Activated CD8-positive, alpha-beta T cell treated with anti-CD3 and anti-CD28 coated beads, Interleukin-2, amount 10 ng/mL, durations not matched to agents 7 days and 5 days (primary cell): ENCODE results near the gene IL15RA. TPM values are rescaled to one million over a fixed set of nuclear protein-coding genes. Genes with fewer than 3 reads are reported as not detected.

Experiments used
- ATAC-seq: fragments of 150-1000 bp; cut with Tn5 transposase; one replicate; pipeline ENCODE4 v1.10.0; 2021; ENCODE audit warnings: moderate library complexity
- CTCF ChIA-PET: fragments of 350-600 bp; sonication (Branson Sonifier 250); formaldehyde crosslinking; loops from one replicate; lab custom pipeline; 2021; ENCODE audit warnings: antibody characterized with exemption; lab: Charles Lee
- POLR2A ChIA-PET: fragments of 350-600 bp; sonication (Branson Sonifier 250); formaldehyde crosslinking; loops from one replicate; lab custom pipeline; 2021; ENCODE audit warnings: antibody characterized with exemption; lab: Charles Lee
- DNase-seq: peaks from one replicate; pipeline ENCODE4 v3.0.0-alpha.2; 2020
- H3K27ac Mint-ChIP-seq: one replicate; pipeline ENCODE4 v1.8.0; 2021; ENCODE audit warnings: mild to moderate bottlenecking, mixed read lengths
- H3K27me3 Mint-ChIP-seq: one replicate; pipeline ENCODE4 v1.8.0; 2021; ENCODE audit warnings: low read depth, mixed read lengths
- H3K36me3 Mint-ChIP-seq: one replicate; pipeline ENCODE4 v1.8.0; 2021; ENCODE audit warnings: low read depth, mixed read lengths
- H3K4me1 Mint-ChIP-seq: one replicate; pipeline ENCODE4 v1.8.0; 2021; ENCODE audit warnings: low read depth, mixed read lengths
- H3K4me3 Mint-ChIP-seq: one replicate; pipeline ENCODE4 v1.8.0; 2021; ENCODE audit warnings: mild to moderate bottlenecking, mixed read lengths
- H3K9me3 Mint-ChIP-seq: one replicate; pipeline ENCODE4 v1.8.0; 2022; ENCODE audit warnings: mixed read lengths; ENCODE audit not compliant: insufficient read depth
- total RNA-seq, 2 experiments: library from RNA; stranded (reverse); gene quantifications; one replicate each; pipeline ENCODE4 v1.2.3, GENCODE V29; 2021

IL15RA gene
- total RNA-seq, 2 experiments from 2014 or later = 17.2 to 18.1 TPM

- ATAC-seq = no peak
- peaks cover 37% of the 10 kb centered on the region for H3K36me3 Mint-ChIP-seq
- POLR2A ChIA-PET = no interaction called here
Measured at GRCh38 chr10:5935628-5936027, 41.7 kb downstream of the IL15RA start.

GRCh38 chr10:5933909-5934546 lies 43.3 kb downstream of the IL15RA start:
- no peak for DNase-seq
- ChIA-PET CTCF (no interaction called here), POLR2A (no interaction called here)
- no peak for ATAC-seq
- Mint-ChIP-seq H3K27ac (no peak overlapping the region), H3K4me1 (no peaks in the 10 kb centered on the region), H3K27me3 (no peaks in the 10 kb centered on the region), H3K4me3 (no peak overlapping the region), H3K36me3 (peaks cover 46% of the 10 kb centered on the region), H3K9me3 (no peaks in the 10 kb centered on the region)

More at GRCh38 chr10:5935628-5936027, 41.7 kb downstream of the IL15RA start:
- Mint-ChIP-seq H3K27ac (no peak overlapping the region), H3K27me3 (no peaks in the 10 kb centered on the region), H3K4me3 (no peak overlapping the region), H3K4me1 (no peaks in the 10 kb centered on the region), H3K9me3 (no peaks in the 10 kb centered on the region)
- DNase-seq = no peak
- CTCF ChIA-PET = no interaction called here

DNA sequence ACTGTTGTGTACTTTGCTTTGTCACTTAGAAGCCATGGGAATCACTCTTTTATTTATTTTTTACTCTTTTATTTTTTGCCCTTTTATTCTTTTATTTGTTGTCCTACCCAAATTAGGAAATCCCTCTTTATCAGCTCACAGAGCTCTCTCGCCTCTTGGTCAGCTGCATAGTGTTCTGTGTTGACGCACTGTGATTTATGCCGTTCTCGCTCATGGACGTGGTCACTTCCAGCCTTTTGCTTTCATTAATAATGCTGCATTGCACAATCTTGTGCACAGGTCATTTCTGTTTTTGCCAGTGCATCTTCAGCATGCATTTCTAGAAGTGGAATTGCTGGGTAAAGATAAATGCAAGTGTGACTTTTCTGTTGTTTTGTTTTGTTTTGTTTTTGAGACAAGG lies 45.0 kb downstream of the IL15RA start:
- Mint-ChIP-seq H3K27me3 (no peaks in the 10 kb centered on the region), H3K27ac (no peak overlapping the region), H3K36me3 (peaks cover 46% of the 10 kb centered on the region), H3K4me1 (no peaks in the 10 kb centered on the region), H3K4me3 (no peak overlapping the region), H3K9me3 (no peaks in the 10 kb centered on the region)
- ATAC-seq (no peak), DNase-seq (no peak)
- ChIA-PET POLR2A (no interaction called here), CTCF (no interaction called here)

DNA sequence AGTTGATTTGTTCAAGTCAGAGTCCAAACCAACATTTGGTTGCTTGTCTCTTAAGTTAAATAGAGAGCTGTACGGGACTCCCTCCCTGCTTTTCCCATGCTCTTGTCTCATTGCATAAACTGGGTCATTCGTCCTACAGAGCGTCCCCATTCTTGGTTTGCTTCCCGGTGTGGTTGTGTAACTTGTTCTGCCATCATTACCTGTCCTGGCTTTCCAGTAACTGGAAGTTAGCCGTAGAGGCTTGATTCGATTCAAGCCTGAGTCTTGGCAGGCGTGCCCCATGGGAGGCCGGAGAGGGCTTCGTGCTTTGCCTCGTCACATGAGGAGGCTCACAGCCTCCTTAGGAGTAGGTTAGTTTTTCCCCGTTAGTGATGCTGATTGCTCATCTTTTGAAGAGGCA lies 47.1 kb downstream of the IL15RA start:
- ATAC-seq (no peak), DNase-seq (no peak)
- Mint-ChIP-seq H3K9me3 (no peaks in the 10 kb centered on the region), H3K27ac (no peak overlapping the region), H3K4me3 (no peak overlapping the region), H3K36me3 (peaks cover 51% of the 10 kb centered on the region), H3K4me1 (no peaks in the 10 kb centered on the region), H3K27me3 (no peaks in the 10 kb centered on the region)
- ChIA-PET POLR2A (no interaction called here), CTCF (no interaction called here)

GRCh38 chr10:5929442-5929841 lies 47.9 kb downstream of the IL15RA start:
- no peak overlapping the region for H3K4me3 Mint-ChIP-seq
- H3K4me1 Mint-ChIP-seq = no peaks in the 10 kb centered on the region
- H3K9me3 Mint-ChIP-seq = no peaks in the 10 kb centered on the region
- ChIA-PET CTCF (no interaction called here), POLR2A (no interaction called here)
- H3K27ac Mint-ChIP-seq = no peak overlapping the region
- DNase-seq (no peak), ATAC-seq (no peak)
- H3K27me3 Mint-ChIP-seq = no peaks in the 10 kb centered on the region
- H3K36me3 Mint-ChIP-seq = peaks cover 51% of the 10 kb centered on the region

GRCh38 chr10:5927306-5927705 lies 50.0 kb downstream of the IL15RA start:
- DNase-seq (no peak), ATAC-seq (no peak)
- Mint-ChIP-seq H3K4me1 (no peaks in the 10 kb centered on the region), H3K9me3 (no peaks in the 10 kb centered on the region), H3K27ac (no peak overlapping the region), H3K27me3 (no peaks in the 10 kb centered on the region), H3K4me3 (no peak overlapping the region), H3K36me3 (peaks cover 61% of the 10 kb centered on the region)
- CTCF ChIA-PET = no interaction called here
- POLR2A ChIA-PET = no interaction called here

GRCh38 chr10:5924889-5925288 lies 52.5 kb downstream of the IL15RA start:
- H3K36me3 Mint-ChIP-seq = peaks cover 67% of the 10 kb centered on the region
- DNase-seq (no peak), ATAC-seq (no peak)
- H3K27me3 Mint-ChIP-seq = no peaks in the 10 kb centered on the region
- H3K27ac Mint-ChIP-seq = no peak overlapping the region
- H3K9me3 Mint-ChIP-seq = no peaks in the 10 kb centered on the region
- ChIA-PET CTCF (no interaction called here), POLR2A (no interaction called here)
- no peak overlapping the region for H3K4me3 Mint-ChIP-seq
- no peaks in the 10 kb centered on the region for H3K4me1 Mint-ChIP-seq

- H3K9me3 Mint-ChIP-seq = no peaks in the 10 kb centered on the region
Measured at GRCh38 chr10:5921746-5922145, 55.6 kb downstream of the IL15RA start.

GRCh38 chr10:5919568-5919967 lies 57.8 kb downstream of the IL15RA start:
- no peak overlapping the region for H3K4me3 Mint-ChIP-seq
- CTCF ChIA-PET = no interaction called here
- POLR2A ChIA-PET = no interaction called here
- ATAC-seq = no peak
- DNase-seq = no peak
- no peak overlapping the region for H3K27ac Mint-ChIP-seq
- no peaks in the 10 kb centered on the region for H3K9me3 Mint-ChIP-seq
- no peaks in the 10 kb centered on the region for H3K4me1 Mint-ChIP-seq
- no peaks in the 10 kb centered on the region for H3K27me3 Mint-ChIP-seq
- peaks cover 71% of the 10 kb centered on the region for H3K36me3 Mint-ChIP-seq

More at GRCh38 chr10:5921746-5922145, 55.6 kb downstream of the IL15RA start:
- Mint-ChIP-seq H3K27ac (no peak overlapping the region), H3K36me3 (peaks cover 64% of the 10 kb centered on the region), H3K4me3 (no peak overlapping the region), H3K4me1 (no peaks in the 10 kb centered on the region), H3K27me3 (no peaks in the 10 kb centered on the region)
- POLR2A ChIA-PET = no interaction called here
- DNase-seq = no peak
- no peak for ATAC-seq
- CTCF ChIA-PET = no interaction called here

DNA sequence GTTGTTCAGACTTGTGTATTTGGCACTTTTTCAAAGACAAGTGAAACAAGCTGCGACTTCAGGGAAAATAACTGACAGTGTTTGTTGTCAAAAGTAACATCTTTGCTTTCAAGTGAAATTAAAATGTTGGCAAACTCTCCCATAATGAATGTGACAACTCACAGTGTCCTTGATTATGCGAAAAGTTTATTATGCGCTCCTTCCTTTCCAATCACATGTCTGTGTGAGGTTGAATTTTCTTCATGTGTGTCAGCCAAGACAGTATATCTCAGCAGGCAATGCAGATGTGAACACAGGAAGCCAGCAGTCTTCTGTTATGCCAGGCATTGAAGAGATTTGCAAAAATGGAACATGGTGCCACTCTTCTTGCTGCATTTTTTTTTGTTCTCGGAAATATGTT lies 58.6 kb downstream of the IL15RA start:
- H3K4me1 Mint-ChIP-seq = no peaks in the 10 kb centered on the region
- POLR2A ChIA-PET = no interaction called here

DNA sequence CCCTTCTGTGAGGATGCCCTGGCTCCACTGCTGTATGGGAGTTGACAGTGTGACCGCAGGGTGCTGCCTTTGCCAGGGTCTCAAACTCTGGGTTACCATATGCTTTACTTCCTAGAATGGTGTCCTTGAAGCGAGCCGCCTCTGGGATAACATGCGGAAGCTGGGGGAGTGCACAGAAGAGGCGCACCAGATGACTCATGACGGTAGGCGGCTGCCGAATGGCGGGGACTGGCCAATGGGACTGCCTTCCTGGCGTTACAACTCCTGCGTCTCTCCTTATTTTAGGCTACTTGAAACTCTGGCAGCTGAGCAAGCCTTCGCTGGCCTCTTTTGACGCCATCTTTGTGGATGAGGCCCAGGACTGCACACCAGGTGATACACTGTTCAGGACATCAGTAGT lies 60.0 kb downstream of the IL15RA start:
- ChIA-PET CTCF (interaction anchor here (0.8 kb wide), 1 partner anchor 294 kb away, joined by 3 read pairs; no protein-coding TSS in a partner anchor), POLR2A (no interaction called here)
- no peaks in the 10 kb centered on the region for H3K4me1 Mint-ChIP-seq
- ATAC-seq (no peak), DNase-seq (no peak)
- H3K4me3 Mint-ChIP-seq = no peak overlapping the region
- no peaks in the 10 kb centered on the region for H3K9me3 Mint-ChIP-seq
- no peak overlapping the region for H3K27ac Mint-ChIP-seq
- H3K27me3 Mint-ChIP-seq = no peaks in the 10 kb centered on the region
- peaks cover 66% of the 10 kb centered on the region for H3K36me3 Mint-ChIP-seq

More for the DNA sequence above, 58.6 kb downstream of the IL15RA start:
- Mint-ChIP-seq H3K4me3 (no peak overlapping the region), H3K9me3 (no peaks in the 10 kb centered on the region), H3K27me3 (no peaks in the 10 kb centered on the region), H3K36me3 (peaks cover 71% of the 10 kb centered on the region), H3K27ac (no peak overlapping the region)
- ATAC-seq (no peak), DNase-seq (no peak)
- CTCF ChIA-PET = no interaction called here

DNA sequence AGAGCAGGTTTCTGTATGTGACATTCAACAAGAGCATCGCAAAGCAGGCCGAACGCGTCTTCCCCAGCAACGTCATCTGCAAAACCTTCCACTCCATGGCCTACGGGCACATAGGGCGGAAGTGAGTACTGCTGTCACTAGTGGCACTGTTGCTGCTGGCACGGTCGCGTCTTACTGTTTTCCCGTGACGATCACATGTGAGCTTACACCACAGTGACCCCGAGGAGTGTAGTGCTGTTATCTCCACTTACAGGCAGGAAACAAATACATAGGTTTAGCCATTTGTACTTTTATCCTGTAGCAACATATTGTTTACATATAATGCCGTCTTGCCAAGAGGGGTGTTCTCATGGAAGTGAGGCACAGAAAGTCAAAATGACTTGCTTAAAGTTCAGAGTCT lies 61.9 kb downstream of the IL15RA start:
- peaks cover 57% of the 10 kb centered on the region for H3K36me3 Mint-ChIP-seq

DNA sequence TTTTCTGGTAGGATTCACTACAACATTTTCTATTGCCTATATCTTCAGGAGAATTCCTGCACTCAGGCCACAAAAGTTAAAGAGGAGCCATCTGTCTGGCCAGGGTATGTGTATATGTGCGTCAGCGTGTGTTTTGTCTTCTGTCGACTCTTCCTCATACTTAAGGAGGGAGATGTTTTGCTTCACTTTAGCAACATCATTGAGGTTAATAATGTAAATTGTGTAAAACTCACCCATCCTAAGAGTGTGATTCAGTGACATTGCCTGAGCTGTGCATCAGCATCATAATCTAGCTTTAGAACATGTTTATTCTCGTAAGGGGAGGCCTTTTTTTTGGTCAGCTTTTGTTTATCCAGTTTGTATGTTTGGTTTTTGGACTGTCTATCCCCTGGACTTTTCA lies 63.6 kb downstream of the IL15RA start:
- Mint-ChIP-seq H3K4me3 (no peak overlapping the region), H3K4me1 (no peaks in the 10 kb centered on the region), H3K27me3 (no peaks in the 10 kb centered on the region), H3K9me3 (no peaks in the 10 kb centered on the region), H3K27ac (no peak overlapping the region), H3K36me3 (peaks cover 60% of the 10 kb centered on the region)
- DNase-seq (no peak), ATAC-seq (no peak)
- POLR2A ChIA-PET = no interaction called here
- CTCF ChIA-PET = no interaction called here

More for the DNA sequence above, 61.9 kb downstream of the IL15RA start:
- Mint-ChIP-seq H3K4me3 (no peak overlapping the region), H3K4me1 (no peaks in the 10 kb centered on the region), H3K27me3 (no peaks in the 10 kb centered on the region), H3K9me3 (no peaks in the 10 kb centered on the region), H3K27ac (no peak overlapping the region)
- no peak for ATAC-seq
- DNase-seq = no peak
- POLR2A ChIA-PET = interaction anchor here (0.6 kb wide), 1 partner anchor 54 kb away, joined by 4 read pairs; no protein-coding TSS in a partner anchor
- CTCF ChIA-PET = no interaction called here
